Psoas muscle (tissue), 8 donors: Measurements from ENCODE around the gene ENTPD6. TPM values are rescaled to one million over a fixed set of nuclear protein-coding genes. Genes with fewer than 3 reads are reported as not detected.

Experiments
- ATAC-seq, 4 donors: fragments of 200-7000 bp; cut with Tn5 transposase; one replicate each; pipeline ENCODE4 v1.9.1; 2020; ENCODE audit warnings: moderate library complexity in 3 of 4, mild to moderate bottlenecking in 2 of 4
- DNase-seq, 2 donors: peaks; one replicate each; pipeline ENCODE4 v3.0.0-alpha.2; 2020
- H3K27ac ChIP-seq: fragments of 200-600 bp; one replicate; pipeline ENCODE4 v1.8.0; 2022
- H3K27me3 ChIP-seq, 3 donors: fragments of 200-600 bp in 1 of 3; one replicate each; pipeline versions ENCODE4 v1.6.1 to v1.8.0; 2013 to 2022; ENCODE audit warnings: low read length in 2 of 3, mild to moderate bottlenecking in 2 of 3, moderate library complexity in 1 of 3; ENCODE audit not compliant: insufficient read depth in 3 of 3
- H3K36me3 ChIP-seq, 2 donors: fragments of 200-600 bp in 1 of 2; one replicate each; pipeline versions ENCODE4 v1.6.1 to v1.8.0; 2013 to 2022; ENCODE audit warnings: low read depth in 1 of 2, mild to moderate bottlenecking in 1 of 2, moderate library complexity in 1 of 2; ENCODE audit not compliant: insufficient read depth in 1 of 2
- H3K4me1 ChIP-seq: fragments of 200-600 bp; one replicate; pipeline ENCODE4 v1.8.0; 2022
- H3K4me3 ChIP-seq: fragments of 200-600 bp; one replicate; pipeline ENCODE4 v1.8.0; 2022; ENCODE audit warnings: mild to moderate bottlenecking
- H3K9me3 ChIP-seq: fragments of 200-600 bp; one replicate; pipeline ENCODE4 v1.8.0; 2022
- WGBS, 3 donors: extraction: QIAGEN DNeasy Blood & Tissue Kit; methylation state at CpG; one replicate each; pipeline versions ENCODE4 v1.1.6 to v1.1.7; 2013; 5-methylcytosine and 5-hydroxymethylcytosine counted together
- intact Hi-C, 2 donors: fragments of 100-400 bp; cut with DNase I; formaldehyde crosslinking; loops; one replicate each; pipeline versions ENCODE4 v1.11.0 to v1.14.2; 2022
- polyA plus RNA-seq, 3 donors: library from polyadenylated mRNA; stranded (reverse); fragments of 200-250 nt; gene quantifications; one replicate each; pipeline ENCODE4 v1.2.3, GENCODE V29; 2013
- total RNA-seq, 4 donors: library from RNA; stranded (reverse); fragmentation: NEBNext Ultra II Directional in 2 of 4; extraction: Animal tissue kit (Norgen Biotek cat#: 25700) in 2 of 4; gene quantifications; one replicate each; pipeline versions ENCODE4 v1.2.1 to v1.2.4, GENCODE V29; 2021 to 2023
- TF ChIP-seq, protein P1 (sequence below): fragments of 200-600 bp; IDR thresholded peaks from one replicate; pipeline ENCODE4 v1.8.0; 2022; ENCODE audit warnings: antibody characterized with exemption
- donor health status: healthy with polysubstance abuse.
- donor health status: DM: no; HTN: no; CAD: no; lungs with moderate emphysema.
- donor health status: Bipolar disorder and iron deficiency.
- donor health status: healthy.
- donor health status: DM: yes; HTN: yes; CAD: no.
- donor health status: DM: no; HTN: no; CAD: no.
- donor health status: DM: no; HTN: no; CAD: no.
- donor health status: DM: yes; HTN: yes; CAD: no.

Gene ENTPD6
- total and polyA plus RNA-seq, 7 donors: 28.7 to 65.3 (median 38.9) TPM

DNA sequence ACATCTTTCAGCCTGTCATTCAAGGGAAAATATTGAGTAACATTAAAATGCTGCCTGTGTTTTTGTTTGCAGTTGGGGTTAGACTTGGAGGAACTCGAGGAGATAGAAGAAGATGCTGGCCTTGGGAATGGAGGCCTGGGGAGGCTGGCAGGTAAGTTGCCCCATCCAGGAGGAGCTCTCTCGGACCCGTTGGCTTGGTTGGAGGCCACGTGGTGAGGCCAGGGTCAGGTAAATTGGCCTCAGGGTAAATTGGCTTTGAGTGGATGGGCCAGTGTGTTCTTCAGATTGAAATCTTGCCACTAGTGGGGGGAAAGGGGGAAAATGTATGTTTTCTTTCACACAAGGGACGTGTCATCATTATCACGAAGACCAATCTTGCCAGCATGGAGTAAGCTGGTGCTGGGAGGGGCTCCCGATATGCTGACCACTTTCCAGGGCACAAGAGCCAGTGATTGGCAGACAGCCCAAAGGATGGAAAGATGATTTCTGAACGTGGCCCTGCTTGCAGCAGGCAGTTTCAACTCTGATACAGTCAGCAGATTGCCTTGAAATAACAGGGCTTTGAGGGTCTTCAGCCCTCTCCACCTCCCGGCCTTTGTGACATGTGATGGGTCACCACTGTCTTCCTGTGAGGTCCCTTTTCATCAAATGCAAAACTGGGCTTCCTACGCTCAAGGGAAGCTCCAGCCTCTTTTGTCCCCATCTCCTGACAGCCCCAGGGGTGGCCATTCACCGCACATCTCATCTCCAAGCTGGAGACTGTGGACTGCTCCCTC, 73.7 kb downstream of the ENTPD6 start:
- no peaks in the 10 kb centered on the region for H3K9me3 ChIP-seq
- H3K4me1 ChIP-seq: peaks cover 26% of the 10 kb centered on the region
- DNase-seq (peak; percentile 3 to 35), ATAC-seq (no peak)
- WGBS, 3 donors: 81 to 87% (median 86%) methylated on average over 11 of the region's 11 CpGs
- intact Hi-C loops: no loop called here
- H3K36me3 ChIP-seq: peaks cover 4 to 34% of the 10 kb centered on the region in 2 donors
- no peak overlapping the region for H3K4me3 ChIP-seq
- TF ChIP-seq, protein P1, sequence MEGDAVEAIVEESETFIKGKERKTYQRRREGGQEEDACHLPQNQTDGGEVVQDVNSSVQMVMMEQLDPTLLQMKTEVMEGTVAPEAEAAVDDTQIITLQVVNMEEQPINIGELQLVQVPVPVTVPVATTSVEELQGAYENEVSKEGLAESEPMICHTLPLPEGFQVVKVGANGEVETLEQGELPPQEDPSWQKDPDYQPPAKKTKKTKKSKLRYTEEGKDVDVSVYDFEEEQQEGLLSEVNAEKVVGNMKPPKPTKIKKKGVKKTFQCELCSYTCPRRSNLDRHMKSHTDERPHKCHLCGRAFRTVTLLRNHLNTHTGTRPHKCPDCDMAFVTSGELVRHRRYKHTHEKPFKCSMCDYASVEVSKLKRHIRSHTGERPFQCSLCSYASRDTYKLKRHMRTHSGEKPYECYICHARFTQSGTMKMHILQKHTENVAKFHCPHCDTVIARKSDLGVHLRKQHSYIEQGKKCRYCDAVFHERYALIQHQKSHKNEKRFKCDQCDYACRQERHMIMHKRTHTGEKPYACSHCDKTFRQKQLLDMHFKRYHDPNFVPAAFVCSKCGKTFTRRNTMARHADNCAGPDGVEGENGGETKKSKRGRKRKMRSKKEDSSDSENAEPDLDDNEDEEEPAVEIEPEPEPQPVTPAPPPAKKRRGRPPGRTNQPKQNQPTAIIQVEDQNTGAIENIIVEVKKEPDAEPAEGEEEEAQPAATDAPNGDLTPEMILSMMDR: no peak
- H3K27me3 ChIP-seq: no peaks in the 10 kb centered on the region
- no peak overlapping the region for H3K27ac ChIP-seq

DNA sequence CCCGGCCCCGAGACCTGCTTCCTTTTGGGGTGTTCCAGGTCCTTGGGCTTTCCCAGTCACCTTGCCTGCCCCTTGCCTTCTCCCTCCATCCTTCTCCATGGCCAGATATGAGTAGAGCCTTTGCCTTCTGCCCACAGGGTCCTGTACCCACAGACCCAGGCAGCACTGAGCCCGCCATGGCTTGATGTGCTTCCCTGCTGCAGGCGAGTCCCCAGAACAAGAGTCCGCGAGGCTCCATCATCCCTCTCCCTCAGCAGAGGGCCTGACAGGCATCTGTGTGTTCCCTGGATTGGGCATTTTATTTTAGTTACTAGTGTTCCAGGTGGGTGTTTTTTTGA, 74.3 kb downstream of the ENTPD6 start:
- no peaks in the 10 kb centered on the region for H3K9me3 ChIP-seq
- peaks cover 4 to 40% of the 10 kb centered on the region in 2 donors for H3K36me3 ChIP-seq
- no peaks in the 10 kb centered on the region for H3K27me3 ChIP-seq
- intact Hi-C loops: loop anchor here in 1 of 2 donors (10.0 kb wide), 1 partner anchor 125 kb away; the partner anchor contains the start of gene ABHD12
- H3K27ac ChIP-seq: no peak overlapping the region
- TF ChIP-seq, protein P1: no peak
- ATAC-seq (no peak), DNase-seq (no peak)
- peaks cover 29% of the 10 kb centered on the region for H3K4me1 ChIP-seq
- 97 to 98% (median 97%) methylated on average over 6 of the region's 6 CpGs for WGBS, 3 donors
- H3K4me3 ChIP-seq: no peak overlapping the region

DNA sequence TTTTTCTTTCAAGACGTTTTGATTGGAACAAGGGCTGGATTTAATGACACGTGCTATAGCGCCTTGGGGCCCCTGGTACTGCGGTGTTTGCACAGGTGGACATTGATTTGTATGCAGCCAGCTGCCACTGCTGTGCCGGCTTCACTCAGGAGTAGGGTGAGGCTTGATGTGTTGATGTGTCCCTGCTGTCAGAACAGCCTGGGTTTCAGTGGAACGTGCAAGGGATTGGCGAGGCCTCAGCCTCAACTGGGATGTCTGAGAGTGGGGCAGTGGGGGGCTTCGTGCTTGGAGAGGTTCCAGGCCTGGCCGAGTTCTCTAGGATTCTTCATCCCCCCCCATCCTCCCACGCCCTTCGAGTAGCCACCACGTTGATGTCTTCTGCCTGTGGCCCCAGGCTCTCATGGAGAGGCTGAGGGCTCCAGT, 75.3 kb downstream of the ENTPD6 start:
- ATAC-seq: no peak

DNA sequence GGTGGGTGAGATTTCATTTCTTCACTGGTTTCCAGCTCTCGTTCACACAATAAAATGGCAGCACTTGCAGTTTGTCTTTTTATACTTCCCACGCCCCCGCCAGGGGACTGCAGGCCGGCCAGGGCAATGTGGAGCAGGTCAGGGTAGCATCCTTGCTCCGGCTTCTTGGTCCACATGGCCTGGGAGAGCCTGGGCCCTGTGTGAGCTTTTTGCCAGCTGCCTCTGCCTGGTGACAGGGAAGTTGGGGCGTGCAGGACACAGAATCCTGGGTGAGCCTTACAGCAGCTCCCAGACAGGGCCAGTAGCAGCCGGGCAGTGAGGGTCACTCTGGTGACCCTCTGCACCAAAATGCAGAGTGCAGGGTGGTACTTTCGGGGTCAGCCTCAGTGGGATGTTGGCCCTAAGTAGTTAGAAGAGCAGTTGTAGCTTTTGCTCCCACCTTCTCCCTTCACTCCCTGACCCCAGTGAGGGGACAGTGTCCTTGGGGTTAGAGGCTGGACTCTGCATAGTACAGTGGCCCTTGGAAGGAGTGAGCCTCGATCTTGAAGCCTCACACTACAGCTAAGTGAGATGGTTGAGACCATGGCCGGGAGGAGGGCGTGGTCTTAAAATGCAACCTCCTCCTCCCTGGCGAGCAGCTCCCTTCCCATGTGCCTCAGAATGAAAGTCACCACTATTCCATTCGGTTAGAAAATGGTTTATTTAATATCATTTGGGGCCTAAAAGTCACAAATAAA, 76.1 kb downstream of the ENTPD6 start:
- TF ChIP-seq, protein P1: no peak
- WGBS, 3 donors: 96 to 98% (median 96%) methylated on average over 13 of the region's 13 CpGs
- Histone ChIP-seq H3K9me3 (no peaks in the 10 kb centered on the region), H3K27me3 (no peaks in the 10 kb centered on the region), H3K36me3 (peaks cover 4 to 44% of the 10 kb centered on the region in 2 donors), H3K4me1 (peaks cover 29% of the 10 kb centered on the region), H3K4me3 (no peak overlapping the region), H3K27ac (no peak overlapping the region)
- DNase-seq (peak; percentile 5 to 38), ATAC-seq (no peak)
- intact Hi-C loops: loop anchor here in 1 of 2 donors (10.0 kb wide), 1 partner anchor 123 kb away; the partner anchor contains the start of gene ABHD12

More for the DNA sequence above, 75.3 kb downstream of the ENTPD6 start:
- Histone ChIP-seq H3K4me1 (peaks cover 29% of the 10 kb centered on the region), H3K9me3 (no peaks in the 10 kb centered on the region), H3K27ac (no peak overlapping the region), H3K4me3 (no peak overlapping the region), H3K27me3 (no peaks in the 10 kb centered on the region), H3K36me3 (peaks cover 4 to 41% of the 10 kb centered on the region in 2 donors)
- intact Hi-C loops: loop anchor here in 1 of 2 donors (10.0 kb wide), 1 partner anchor 124 kb away; the partner anchor contains the start of gene ABHD12
- TF ChIP-seq, protein P1: no peak
- DNase-seq: peak; percentile 6 to 26
- WGBS, 3 donors: 87 to 93% (median 90%) methylated on average over 12 of the region's 12 CpGs
